A549 treated with DMSO at 1 μM for 4 hours (cell line): ENCODE measurements around the gene TIMM17A. TPM values are rescaled to one million over a fixed set of nuclear protein-coding genes. Genes with fewer than 3 reads are reported as not detected.

Experiments used
- total RNA-seq: library from RNA; stranded (reverse); fragments of 200-300 nt; extraction: Qiagen RNA extraction; gene quantifications from 5 replicates; pipeline ENCODE4 v1.2.3, GENCODE V29; 2022; ENCODE audit warnings: low read depth

TIMM17A gene
- 93.5 to 125 TPM (median 99.6 TPM) in 5 replicates for total RNA-seq

GRCh38 chr1:201955009-201955728, at the start of gene TIMM17A:
TSS of gene TIMM17A (plus strand) at chr1:201955503. CDS start at chr1:201955527, 24 bp downstream.

DNA sequence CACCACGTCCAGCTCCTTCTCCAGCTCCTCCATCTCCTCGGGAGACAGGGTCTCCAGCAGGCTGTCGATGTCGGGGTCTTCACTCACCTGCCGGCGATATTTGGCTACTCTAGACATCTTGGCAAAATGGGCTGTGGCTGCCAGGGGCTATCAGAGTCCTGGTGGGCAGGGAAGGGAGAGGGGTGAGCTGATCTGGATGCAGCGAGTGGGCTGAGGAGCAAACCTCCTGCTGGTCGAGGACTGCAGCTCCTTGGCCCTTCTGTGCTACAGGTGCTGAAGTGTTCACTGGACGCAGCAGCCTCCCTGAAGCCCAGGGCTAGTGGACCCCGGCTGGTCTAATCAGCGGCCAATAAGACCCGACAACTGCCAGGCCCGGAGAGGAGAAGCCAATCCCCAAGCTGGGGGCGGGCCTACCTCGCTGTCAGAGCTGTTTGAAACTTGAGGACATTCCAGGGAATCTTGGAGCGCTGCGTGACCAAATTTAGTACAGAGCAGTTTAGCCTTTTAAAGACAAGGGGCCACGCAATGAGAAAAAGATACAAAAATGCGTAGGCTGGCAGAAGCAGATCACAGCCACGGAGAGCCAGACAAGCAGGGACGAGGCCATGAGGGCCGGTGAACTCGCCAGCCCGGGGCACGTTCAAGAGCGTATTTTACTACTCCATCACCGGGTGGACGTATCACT, 8.9 kb upstream of the TIMM17A start, which contains the start of gene LMOD1:
TSS of gene LMOD1 (minus strand) at position 325 of the 685 bp plus-strand sequence. CDS start at position 117, 208 bp downstream.

GRCh38 chr1:201982623-201983379, 27.5 kb downstream of the TIMM17A start, which contains the start of gene RNPEP:
TSS of gene RNPEP (plus strand) at chr1:201982648. CDS start at chr1:201982667, 19 bp downstream.

DNA sequence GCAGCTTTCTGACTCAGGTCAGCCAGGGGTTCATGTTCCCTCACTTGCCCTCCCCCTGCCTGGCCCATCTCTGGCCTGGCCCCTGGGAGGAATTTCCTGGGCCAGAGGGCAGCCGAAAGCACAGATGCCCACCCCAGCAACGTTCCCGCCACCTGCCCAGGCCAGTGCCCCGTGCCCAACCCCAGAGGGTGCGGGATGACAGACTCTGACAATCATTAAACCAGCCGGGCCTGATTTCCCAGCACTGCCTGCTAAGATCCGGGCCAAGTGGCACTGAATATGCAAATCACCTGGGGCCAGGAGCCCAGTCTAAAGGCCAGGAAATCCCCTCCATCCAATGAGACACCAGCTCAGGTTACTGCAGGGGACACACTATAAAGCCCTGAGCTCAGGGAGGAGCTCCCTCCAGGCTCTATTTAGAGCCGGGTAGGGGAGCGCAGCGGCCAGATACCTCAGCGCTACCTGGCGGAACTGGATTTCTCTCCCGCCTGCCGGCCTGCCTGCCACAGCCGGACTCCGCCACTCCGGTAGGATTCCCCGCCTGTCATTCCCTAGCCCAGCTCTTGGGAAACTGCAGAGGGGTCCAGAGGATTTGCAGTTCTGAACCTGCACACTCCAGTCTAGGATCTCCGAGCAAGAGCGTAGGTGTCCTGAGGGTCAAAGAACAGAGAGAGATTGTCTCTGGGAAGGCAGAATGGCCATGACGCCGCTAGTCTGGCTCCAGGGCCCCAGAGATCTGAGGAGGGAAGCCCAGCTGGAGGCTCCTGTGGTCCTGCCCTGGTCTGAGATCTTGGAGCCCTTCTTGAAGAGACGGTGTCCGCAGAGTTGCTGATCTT, 55.1 kb downstream of the TIMM17A start, which contains the start of gene ELF3:
TSS of gene ELF3 (plus strand) at position 408 of the 836 bp plus-strand sequence. CDS start 550 bp downstream, outside the sequence.

Other genes starting within 250 kb of the TIMM17A start
- 26.7 to 53.2 TPM (median 44.7 TPM) in 5 replicates for gene IPO9, start 126.3 kb upstream of the TIMM17A start, total RNA-seq
- 12.0 to 18.2 TPM (median 16.1 TPM) in 5 replicates for gene SHISA4, start 66.6 kb upstream of the TIMM17A start, total RNA-seq
- not detected in 5 replicates for gene LMOD1, start 9.0 kb upstream of the TIMM17A start, total RNA-seq
- 85.6 to 90.8 TPM (median 89.3 TPM) in 5 replicates for gene RNPEP, start 27.1 kb downstream of the TIMM17A start, total RNA-seq
- gene ELF3, start 55.1 kb downstream of the TIMM17A start, total RNA-seq: 238 to 280 TPM (median 261 TPM) in 5 replicates
- 0.13 to 0.22 TPM (median 0.15 TPM) in 5 replicates for gene GPR37L1, start 167.4 kb downstream of the TIMM17A start, total RNA-seq
- gene ARL8A, start 189.2 kb downstream of the TIMM17A start, total RNA-seq: 35.5 to 42.7 TPM (median 41.5 TPM) in 5 replicates
- gene PTPN7, start 205.1 kb downstream of the TIMM17A start, total RNA-seq: 0.05 to 0.11 TPM in 2 of 5 replicates, not detected in the others
- gene LGR6, start 238.3 kb downstream of the TIMM17A start, total RNA-seq: 0.40 to 0.75 TPM (median 0.61 TPM) in 5 replicates